ENCODE results near the gene FAT4. TPM values are rescaled to one million over a fixed set of nuclear protein-coding genes. Genes with fewer than 3 reads are reported as not detected.

The FAT4 gene
- total RNA-seq, 4 donors from 2014 or later: 44.0 to 60.9 (median 49.7) TPM

DNA sequence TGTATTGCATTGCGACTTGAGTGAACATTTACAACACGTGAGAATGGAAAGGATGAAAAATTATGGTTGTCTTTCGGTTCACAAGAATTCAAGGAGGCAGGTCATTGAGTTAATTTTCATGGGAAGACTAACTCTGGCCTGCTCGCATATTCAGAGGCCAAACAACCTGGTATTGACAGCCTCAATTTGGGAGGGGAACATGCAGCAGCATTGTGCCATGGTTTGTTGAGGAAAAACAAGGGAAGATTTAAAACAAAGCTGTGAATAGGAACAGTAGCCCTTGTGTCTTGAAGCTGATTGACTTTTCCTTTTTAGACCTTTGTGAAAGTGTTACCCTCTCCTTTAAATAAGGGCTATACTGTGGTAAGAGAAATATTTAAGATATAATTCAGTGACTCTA lies 31.9 kb downstream of the FAT4 start:
- TF ChIP-seq POLR2AphosphoS5 (IDR thresholded peaks at IDR 0.05): no peak
- no peak for TF ChIP-seq POLR2A (IDR thresholded peaks at IDR 0.05; ENCODE audit: low read depth)
- TF ChIP-seq, protein P1, sequence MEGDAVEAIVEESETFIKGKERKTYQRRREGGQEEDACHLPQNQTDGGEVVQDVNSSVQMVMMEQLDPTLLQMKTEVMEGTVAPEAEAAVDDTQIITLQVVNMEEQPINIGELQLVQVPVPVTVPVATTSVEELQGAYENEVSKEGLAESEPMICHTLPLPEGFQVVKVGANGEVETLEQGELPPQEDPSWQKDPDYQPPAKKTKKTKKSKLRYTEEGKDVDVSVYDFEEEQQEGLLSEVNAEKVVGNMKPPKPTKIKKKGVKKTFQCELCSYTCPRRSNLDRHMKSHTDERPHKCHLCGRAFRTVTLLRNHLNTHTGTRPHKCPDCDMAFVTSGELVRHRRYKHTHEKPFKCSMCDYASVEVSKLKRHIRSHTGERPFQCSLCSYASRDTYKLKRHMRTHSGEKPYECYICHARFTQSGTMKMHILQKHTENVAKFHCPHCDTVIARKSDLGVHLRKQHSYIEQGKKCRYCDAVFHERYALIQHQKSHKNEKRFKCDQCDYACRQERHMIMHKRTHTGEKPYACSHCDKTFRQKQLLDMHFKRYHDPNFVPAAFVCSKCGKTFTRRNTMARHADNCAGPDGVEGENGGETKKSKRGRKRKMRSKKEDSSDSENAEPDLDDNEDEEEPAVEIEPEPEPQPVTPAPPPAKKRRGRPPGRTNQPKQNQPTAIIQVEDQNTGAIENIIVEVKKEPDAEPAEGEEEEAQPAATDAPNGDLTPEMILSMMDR (IDR thresholded peaks at IDR 0.05): no peak
- no peak for TF ChIP-seq EP300 (IDR thresholded peaks at IDR 0.05)
- Histone ChIP-seq H3K4me3 (no peak overlapping the region), H3K27me3 (no peaks in the 10 kb centered on the region), H3K4me1 (peaks cover 0 to 2% (median 0%) of the 10 kb centered on the region in 4 donors), H3K9me3 (no peaks in the 10 kb centered on the region), H3K36me3 (no peaks in the 10 kb centered on the region), H3K27ac (replicated peaks in 1 of 4) (no peak overlapping the region)
- intact Hi-C loops (cut with DNase I): no loop called here
- no peak for DNase-seq (ENCODE audit: extremely low spot score)
- 81% methylated on average over 4 of the region's 4 CpGs for WGBS

DNA sequence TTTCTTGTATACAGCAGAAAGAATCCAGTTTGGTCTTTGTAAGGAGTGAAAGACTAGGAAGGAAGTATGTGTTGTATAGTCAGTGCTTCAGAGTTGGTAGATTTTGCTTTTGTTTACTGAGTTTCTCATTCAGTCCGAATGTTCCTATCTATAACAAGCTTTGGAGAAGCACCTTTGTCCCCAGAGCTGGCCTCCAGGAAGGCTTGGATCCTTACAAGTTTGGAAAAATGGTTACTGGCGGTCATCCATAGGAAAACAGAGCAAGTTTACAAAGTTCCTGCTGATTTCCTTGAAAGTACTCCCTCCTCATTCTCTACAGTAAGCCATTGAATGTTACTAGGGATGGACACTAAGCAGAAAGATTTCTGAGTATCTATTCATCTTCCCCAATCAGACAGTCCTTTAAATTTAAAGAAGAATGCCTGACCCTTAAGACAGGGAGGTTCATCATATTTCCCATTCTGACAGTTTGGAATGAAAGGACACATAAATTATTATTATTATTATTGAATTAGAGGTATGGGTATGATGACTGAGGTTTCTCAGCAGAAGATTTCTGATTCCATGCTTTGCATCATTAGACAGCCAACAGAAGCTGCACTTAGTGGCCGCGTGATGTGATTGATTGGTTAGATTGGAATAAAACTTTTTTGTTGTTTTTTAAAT lies 35.8 kb downstream of the FAT4 start:
- Histone ChIP-seq H3K27me3 (no peaks in the 10 kb centered on the region), H3K9me3 (no peaks in the 10 kb centered on the region), H3K4me1 (peaks cover 0 to 3% (median 0%) of the 10 kb centered on the region in 4 donors), H3K27ac (replicated peaks in 1 of 4) (no peak overlapping the region), H3K4me3 (no peak overlapping the region), H3K36me3 (no peaks in the 10 kb centered on the region)
- TF ChIP-seq POLR2AphosphoS5 (IDR thresholded peaks at IDR 0.05): no peak
- no peak for TF ChIP-seq POLR2A (IDR thresholded peaks at IDR 0.05; ENCODE audit: low read depth)
- TF ChIP-seq EP300 (IDR thresholded peaks at IDR 0.05): no peak
- TF ChIP-seq, protein P1 (IDR thresholded peaks at IDR 0.05): no peak
- 90% methylated on average over 4 of the region's 4 CpGs for WGBS
- no peak for DNase-seq (ENCODE audit: extremely low spot score)
- intact Hi-C loops (cut with DNase I): no loop called here

DNA sequence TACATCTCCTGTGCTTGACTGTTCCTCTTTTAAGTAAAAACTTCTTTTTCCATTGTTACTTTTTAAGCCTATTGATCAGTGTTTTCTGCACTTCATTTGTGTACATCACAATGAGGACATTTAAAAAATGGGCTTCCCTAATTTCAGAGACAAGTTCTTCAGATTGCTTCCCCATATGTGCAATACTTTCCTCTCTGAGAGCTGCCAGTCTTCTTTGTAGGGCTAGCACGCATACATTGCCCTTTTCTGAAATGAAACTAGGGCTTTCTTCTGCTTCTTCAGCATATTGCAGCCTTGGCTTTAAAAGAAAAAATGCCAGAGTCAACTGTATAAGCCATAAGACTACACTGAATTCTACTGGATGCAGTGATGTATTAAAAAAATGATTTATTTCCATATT lies 37.8 kb downstream of the FAT4 start:
- Histone ChIP-seq H3K27me3 (no peaks in the 10 kb centered on the region), H3K4me3 (no peak overlapping the region), H3K4me1 (peaks cover 0 to 3% (median 0%) of the 10 kb centered on the region in 4 donors), H3K36me3 (no peaks in the 10 kb centered on the region), H3K27ac (replicated peaks in 1 of 4) (no peak overlapping the region), H3K9me3 (no peaks in the 10 kb centered on the region)
- intact Hi-C loops (cut with DNase I): no loop called here
- WGBS: 76% methylated on average over 1 of the region's 1 CpG
- no peak for TF ChIP-seq POLR2AphosphoS5 (IDR thresholded peaks at IDR 0.05)
- TF ChIP-seq, protein P1 (IDR thresholded peaks at IDR 0.05): no peak
- TF ChIP-seq POLR2A (IDR thresholded peaks at IDR 0.05; ENCODE audit: low read depth): no peak
- TF ChIP-seq EP300 (IDR thresholded peaks at IDR 0.05): no peak
- no peak for DNase-seq (ENCODE audit: extremely low spot score)

DNA sequence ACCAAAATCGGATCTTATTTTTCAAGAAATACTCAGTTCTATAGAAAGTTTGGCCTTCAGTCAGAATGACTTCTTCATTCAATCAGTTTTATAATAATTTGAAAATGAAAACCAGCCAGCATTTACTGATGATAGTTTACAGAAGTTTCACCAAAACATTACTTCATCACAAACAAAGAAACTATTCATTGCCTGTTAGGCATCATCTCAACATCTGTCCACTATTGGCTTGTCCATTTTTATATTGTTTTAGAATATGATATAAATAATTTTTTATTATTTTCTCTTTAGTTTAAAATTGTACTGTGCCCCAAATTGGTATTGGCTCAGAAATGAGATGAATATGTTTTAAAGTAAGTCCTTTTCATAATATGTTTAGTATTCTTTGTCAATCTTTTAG lies 38.4 kb downstream of the FAT4 start:
- no peak for TF ChIP-seq EP300 (IDR thresholded peaks at IDR 0.05)
- no peak for TF ChIP-seq POLR2AphosphoS5 (IDR thresholded peaks at IDR 0.05)
- Histone ChIP-seq H3K36me3 (no peaks in the 10 kb centered on the region), H3K27ac (replicated peaks in 1 of 4) (no peak overlapping the region), H3K4me1 (peaks cover 0 to 3% (median 0%) of the 10 kb centered on the region in 4 donors), H3K27me3 (no peaks in the 10 kb centered on the region), H3K4me3 (no peak overlapping the region), H3K9me3 (no peaks in the 10 kb centered on the region)
- no peak for DNase-seq (ENCODE audit: extremely low spot score)
- intact Hi-C loops (cut with DNase I): no loop called here
- WGBS: 78% methylated on average over 1 of the region's 1 CpG

DNA sequence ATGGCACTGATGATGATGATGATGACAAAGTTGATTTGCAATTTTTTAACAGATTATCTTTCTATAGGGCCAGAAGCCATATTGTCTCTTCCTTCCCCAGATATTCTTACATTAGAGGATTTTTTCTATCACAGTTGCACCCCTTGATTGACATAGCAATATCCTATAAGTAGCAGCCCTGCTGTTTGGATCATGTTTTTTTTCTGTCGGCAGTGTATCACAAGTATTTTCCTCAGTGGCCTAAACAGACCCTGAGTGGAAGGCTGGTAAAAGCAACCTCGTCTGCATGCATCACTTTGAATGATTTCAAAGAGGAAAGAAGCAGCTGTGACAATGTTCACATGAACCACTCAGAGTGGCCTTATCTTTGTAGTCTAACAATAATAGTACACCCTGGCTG lies 41.0 kb downstream of the FAT4 start:
- Histone ChIP-seq H3K27ac (replicated peaks in 1 of 4) (no peak overlapping the region), H3K9me3 (no peaks in the 10 kb centered on the region), H3K4me3 (no peak overlapping the region), H3K27me3 (no peaks in the 10 kb centered on the region), H3K4me1 (peaks cover 0 to 3% (median 0%) of the 10 kb centered on the region in 4 donors), H3K36me3 (no peaks in the 10 kb centered on the region)
- WGBS: 84% methylated on average over 2 of the region's 2 CpGs
- intact Hi-C loops (cut with DNase I): no loop called here
- DNase-seq (ENCODE audit: extremely low spot score): no peak
- TF ChIP-seq POLR2A (IDR thresholded peaks at IDR 0.05; ENCODE audit: low read depth) (no peak), POLR2AphosphoS5 (IDR thresholded peaks at IDR 0.05) (no peak), EP300 (IDR thresholded peaks at IDR 0.05) (no peak)
- TF ChIP-seq, protein P1 (IDR thresholded peaks at IDR 0.05): no peak
